Endodermal cell (in vitro differentiated cells): ENCODE measurements around the gene CCDC112. TPM values are rescaled to one million over a fixed set of nuclear protein-coding genes. Genes with fewer than 3 reads are reported as not detected.

ENCODE experiments used
- DNase-seq: peaks from one replicate; pipeline ENCODE4 v3.0.0-alpha.2; 2017
- H3K27ac ChIP-seq: 2 replicates; pipeline ENCODE4 v1.5.1; 2013; ENCODE audit warnings: mild to moderate bottlenecking, low read depth, low read length, moderate library complexity
- H3K27me3 ChIP-seq: 2 replicates; pipeline ENCODE4 v1.6.1; 2013; ENCODE audit warnings: mild to moderate bottlenecking, low read length, moderate library complexity; ENCODE audit not compliant: insufficient read depth, control insufficient read depth, poor library complexity, severe bottlenecking
- H3K36me3 ChIP-seq: 2 replicates; pipeline ENCODE4 v1.7.0; 2013; ENCODE audit warnings: mild to moderate bottlenecking, low read length, moderate library complexity; ENCODE audit not compliant: control insufficient read depth, insufficient read depth
- H3K4me1 ChIP-seq: one replicate; pipeline ENCODE4 v1.7.0; 2013; ENCODE audit warnings: low read length; ENCODE audit not compliant: control insufficient read depth, insufficient read depth
- H3K4me3 ChIP-seq: 2 replicates; pipeline ENCODE4 v1.5.1; 2013; ENCODE audit warnings: mild to moderate bottlenecking, low read length, moderate library complexity
- H3K9ac ChIP-seq: 2 replicates; pipeline ENCODE4 v1.6.1; 2013; ENCODE audit warnings: mild to moderate bottlenecking, low read length, moderate library complexity; ENCODE audit not compliant: poor library complexity, severe bottlenecking; ENCODE audit errors: extremely low read depth
- H3K9me3 ChIP-seq: 2 replicates; pipeline ENCODE4 v1.6.1; 2013; ENCODE audit warnings: mild to moderate bottlenecking, low read length, moderate library complexity; ENCODE audit not compliant: control insufficient read depth
- H3K27ac Mint-ChIP-seq: 2 replicates; pipeline ENCODE4 v1.8.0; 2020; ENCODE audit warnings: mixed read lengths
- H3K27me3 Mint-ChIP-seq: 2 replicates; pipeline ENCODE4 v1.8.0; 2021; ENCODE audit warnings: mild to moderate bottlenecking, mixed read lengths; ENCODE audit not compliant: insufficient read depth
- H3K36me3 Mint-ChIP-seq: 2 replicates; pipeline ENCODE4 v1.8.0; 2020; ENCODE audit warnings: low read depth, mixed read lengths
- H3K4me1 Mint-ChIP-seq: 2 replicates; pipeline ENCODE4 v1.8.0; 2020; ENCODE audit warnings: mixed read lengths
- H3K4me3 Mint-ChIP-seq: 2 replicates; pipeline ENCODE4 v1.8.0; 2020; ENCODE audit warnings: mild to moderate bottlenecking, moderate library complexity, mixed read lengths
- H3K9me3 Mint-ChIP-seq: 2 replicates; pipeline ENCODE4 v1.8.0; 2020; ENCODE audit warnings: mild to moderate bottlenecking, mixed read lengths
- CTCF ChIP-seq: fragments of 200-600 bp; sonication (generic); conservative IDR thresholded peaks from 2 replicates; pipeline ENCODE4 v1.5.0; 2021; ENCODE audit warnings: antibody characterized with exemption, mild to moderate bottlenecking
- WGBS, 2 experiments: methylation state at CpG; one replicate each; pipeline versions ENCODE4 v1.1.5 to v1.1.7; 2013; ENCODE audit warnings: missing lambda C conversion rate in 2 of 2, mixed read lengths in 1 of 2; ENCODE audit not compliant: insufficient coverage in 1 of 2, insufficient read length in 1 of 2; 5-methylcytosine and 5-hydroxymethylcytosine counted together
- long read RNA-seq, 4 experiments: library from polyadenylated mRNA in 2 of 4; library from RNA in 1 of 4; library from capped mRNA in 1 of 4; stranded (forward) in 3 of 4; unstranded in 1 of 4; transcript quantifications; one replicate each; pipeline ENCODE4 v2.0.0, GENCODE V29; 2020 to 2021; ENCODE audit warnings: inconsistent platforms in 1 of 4
- polyA plus RNA-seq, 2 experiments: library from polyadenylated mRNA; stranded (reverse); fragments of 50-300 nt; gene quantifications; one replicate each; pipeline ENCODE4 v1.2.3, GENCODE V29; 2013
- total RNA-seq, 2 donors: library from RNA; stranded (reverse); fragmentation: NEBNext Ultra II Directional in 1 of 2; extraction: Animal tissue kit (Norgen Biotek cat#: 25700) in 1 of 2; gene quantifications; 2 replicates in 1 of 2; 3 replicates in 1 of 2; pipeline ENCODE4 v1.2.1, GENCODE V29; 2021

Gene CCDC112
- 1 to 10 TPM; 6.8 to 7.3 TPM for total RNA-seq
- 15.0 TPM for polyA plus RNA-seq (2013, experiment 1 of 2)
- 17.1 TPM for polyA plus RNA-seq (2013, experiment 2 of 2)
- long read RNA-seq, experiment 1, partial matches to known transcripts: 5 of 8 reads
- long read RNA-seq, experiment 1, other reads (novel, unspliced or antisense): 0 of 8 reads
- long read RNA-seq, experiment 2, transcript CCDC112-201 (10 exons, 2,566 nt): major isoform, 12 of 17 reads
- long read RNA-seq, experiment 2, partial matches to known transcripts: 1 of 17 reads
- long read RNA-seq, experiment 2, other reads (novel, unspliced or antisense): 0 of 17 reads
- long read RNA-seq, experiment 3, partial matches to known transcripts: 8 of 10 reads
- long read RNA-seq, experiment 3, other reads (novel, unspliced or antisense): 0 of 10 reads
- long read RNA-seq, experiment 4, partial matches to known transcripts: 0 of 1 reads
- long read RNA-seq, experiment 4, other reads (novel, unspliced or antisense): 0 of 1 reads

DNA sequence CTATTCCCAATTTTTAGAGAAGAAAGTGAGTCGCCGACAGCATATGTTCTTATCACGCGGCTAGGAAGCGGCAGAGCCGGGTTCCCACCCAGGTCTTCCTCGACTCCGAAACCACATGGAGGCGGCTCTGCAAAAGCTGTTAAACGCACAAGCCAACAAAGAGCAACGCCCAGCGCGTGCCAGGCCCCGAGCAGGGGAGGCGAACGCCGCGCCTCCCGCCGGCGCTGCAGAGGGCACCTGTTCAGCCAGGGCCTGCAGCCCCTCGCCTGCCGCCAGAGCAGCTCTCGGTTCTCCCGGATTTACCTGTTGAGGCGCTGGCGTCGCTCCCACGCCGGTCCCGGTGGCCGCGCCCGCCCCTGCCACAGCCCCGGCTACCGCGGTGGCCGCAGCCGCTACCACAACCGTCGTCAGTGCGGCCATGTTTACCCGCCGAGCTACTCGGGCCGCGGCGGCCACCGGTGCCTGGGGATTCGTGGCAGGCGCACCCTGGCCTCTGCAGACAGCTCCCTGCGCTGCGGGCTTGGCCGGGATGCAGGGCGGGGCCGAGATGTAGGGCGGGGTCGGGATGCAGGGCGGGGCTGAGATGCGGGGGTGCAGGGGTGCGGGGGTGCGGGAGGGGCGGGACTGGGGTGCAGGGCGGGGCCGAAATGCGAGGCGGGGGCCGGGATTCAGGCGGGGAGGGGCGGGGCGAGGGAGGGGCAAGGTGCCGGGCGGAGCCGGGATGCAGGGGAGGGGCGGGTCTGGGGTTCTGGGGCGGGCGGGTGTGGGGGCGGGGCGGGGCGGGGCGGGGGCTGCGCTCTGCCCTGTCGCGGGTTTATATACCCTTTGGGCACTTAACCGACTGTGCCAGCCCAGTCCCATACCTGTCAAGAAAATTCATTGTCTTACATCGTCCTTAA lies at the start of gene CCDC112:
Gene CCDC112, minus strand, starts transcription at position 531 of the 899 bp plus-strand sequence. Its CDS starts 111 bp downstream, at position 420.
- Mint-ChIP-seq H3K4me1 (peaks cover 3% of the 10 kb centered on the region), H3K9me3 (no peaks in the 10 kb centered on the region), H3K4me3 (peak within 1 kb of the TSS; percentile 74), H3K27me3 (peaks cover 4% of the 10 kb centered on the region), H3K36me3 (no peaks in the 10 kb centered on the region), H3K27ac (peak within 1 kb of the TSS; percentile 76)
- H3K36me3 ChIP-seq: no peaks in the 10 kb centered on the region
- peak within 1 kb of the TSS; percentile 73 for H3K27ac ChIP-seq
- H3K4me3 ChIP-seq: peak within 1 kb of the TSS; percentile 95
- H3K9ac ChIP-seq: peak within 1 kb of the TSS; percentile 72
- no peaks in the 10 kb centered on the region for H3K27me3 ChIP-seq
- H3K9me3 ChIP-seq: peaks cover 7% of the 10 kb centered on the region
- 0 to 1% methylated on average over 29 to 75 of the region's 86 CpGs for WGBS, 2 experiments
- DNase-seq: peak; percentile 95
- no peak for TF ChIP-seq CTCF
- H3K4me1 ChIP-seq: no peaks in the 10 kb centered on the region

- no peaks in the 10 kb centered on the region for H3K9me3 Mint-ChIP-seq
- no peak overlapping the region for H3K4me3 ChIP-seq
- H3K4me3 Mint-ChIP-seq: no peak overlapping the region
- H3K9me3 ChIP-seq: no peaks in the 10 kb centered on the region
- H3K36me3 Mint-ChIP-seq: no peaks in the 10 kb centered on the region
- H3K4me1 ChIP-seq: no peaks in the 10 kb centered on the region
- H3K27ac ChIP-seq: no peak overlapping the region
- no peak for TF ChIP-seq CTCF
- H3K4me1 Mint-ChIP-seq: peaks cover 7% of the 10 kb centered on the region
- H3K27me3 ChIP-seq: no peaks in the 10 kb centered on the region
- H3K27ac Mint-ChIP-seq: no peak overlapping the region
- no peaks in the 10 kb centered on the region for H3K36me3 ChIP-seq
- no peaks in the 10 kb centered on the region for H3K27me3 Mint-ChIP-seq
- no peak for DNase-seq
- no peak overlapping the region for H3K9ac ChIP-seq
Measured at GRCh38 chr5:115345344-115345743, 48.9 kb upstream of the CCDC112 start.

- Mint-ChIP-seq H3K27ac (no peak overlapping the region), H3K36me3 (no peaks in the 10 kb centered on the region), H3K4me1 (peaks cover 3% of the 10 kb centered on the region), H3K4me3 (no peak overlapping the region), H3K9me3 (no peaks in the 10 kb centered on the region), H3K27me3 (no peaks in the 10 kb centered on the region)
- Histone ChIP-seq H3K4me1 (no peaks in the 10 kb centered on the region), H3K27me3 (no peaks in the 10 kb centered on the region), H3K27ac (no peak overlapping the region), H3K36me3 (no peaks in the 10 kb centered on the region), H3K9ac (no peak overlapping the region), H3K9me3 (no peaks in the 10 kb centered on the region), H3K4me3 (no peak overlapping the region)
- no CpG with 5 or more reads among the region's 1 CpG for WGBS, 2 experiments
- TF ChIP-seq CTCF: no peak
- no peak for DNase-seq
Measured at GRCh38 chr5:115343855-115344254, 47.4 kb upstream of the CCDC112 start.
